Neuronal stem cell (in vitro differentiated cells): ENCODE data around the gene NCAPD2.

Experiments
- DNase-seq: peaks from one replicate; pipeline ENCODE4 v3.0.0-alpha.2; 2013; ENCODE audit warnings: low spot score
- H2AFZ ChIP-seq: one replicate; pipeline ENCODE4 v1.6.1; 2013; ENCODE audit warnings: mild to moderate bottlenecking, low read length, inconsistent platforms
- H2AK5ac ChIP-seq: 2 replicates; pipeline ENCODE4 v1.6.1; 2013; ENCODE audit warnings: low read depth, mild to moderate bottlenecking, inconsistent platforms, low read length, moderate library complexity, mixed read lengths
- H2BK120ac ChIP-seq: 2 replicates; pipeline ENCODE4 v1.6.1; 2013; ENCODE audit warnings: low read depth, mild to moderate bottlenecking, inconsistent platforms, low read length, moderate library complexity, mixed read lengths
- H2BK12ac ChIP-seq: one replicate; pipeline ENCODE4 v1.6.1; 2013; ENCODE audit warnings: low read length, inconsistent platforms
- H2BK15ac ChIP-seq: 2 replicates; pipeline ENCODE4 v1.6.1; 2013; ENCODE audit warnings: mild to moderate bottlenecking, low read length, inconsistent platforms, mixed read lengths
- H2BK5ac ChIP-seq: one replicate; pipeline ENCODE4 v1.6.1; 2013; ENCODE audit warnings: inconsistent platforms, mild to moderate bottlenecking, low read length, moderate library complexity
- H3K14ac ChIP-seq: one replicate; pipeline ENCODE4 v1.6.1; 2013; ENCODE audit warnings: low read length, inconsistent platforms
- H3K18ac ChIP-seq: 2 replicates; pipeline ENCODE4 v1.6.1; 2013; ENCODE audit warnings: low read length, inconsistent platforms
- H3K23ac ChIP-seq: 2 replicates; pipeline ENCODE4 v1.6.1; 2013; ENCODE audit warnings: low read depth, mild to moderate bottlenecking, mixed read lengths, low read length, inconsistent platforms; ENCODE audit not compliant: poor library complexity
- H3K27ac ChIP-seq: replicated peaks from 3 replicates; pipeline ENCODE4 v1.5.1; 2013; ENCODE audit warnings: low read length, inconsistent platforms
- H3K27me3 ChIP-seq, 3 experiments: 2 replicates each; pipeline ENCODE4 v1.6.1; 2013; ENCODE audit warnings: low read length in 3 of 3, mild to moderate bottlenecking in 2 of 3, inconsistent platforms in 1 of 3, low read depth in 1 of 3, mixed read lengths in 1 of 3, moderate library complexity in 1 of 3; ENCODE audit not compliant: control insufficient read depth in 3 of 3, insufficient read depth in 3 of 3
- H3K36me3 ChIP-seq, 2 donors: replicated peaks in 1 of 2; 2 replicates each; pipeline ENCODE4 v1.6.1; 2013; ENCODE audit warnings: low read length in 2 of 2; ENCODE audit not compliant: control insufficient read depth in 2 of 2, insufficient read depth in 2 of 2
- H3K4ac ChIP-seq: 2 replicates; pipeline ENCODE4 v1.6.1; 2013; ENCODE audit warnings: inconsistent platforms, mild to moderate bottlenecking, low read length, moderate library complexity
- H3K4me1 ChIP-seq, 2 donors: 1 replicate in 1 of 2; 2 replicates in 1 of 2; pipeline ENCODE4 v1.6.1; 2013; ENCODE audit warnings: low read length in 2 of 2, low read depth in 1 of 2; ENCODE audit not compliant: control insufficient read depth in 2 of 2, insufficient read depth in 1 of 2
- H3K4me2 ChIP-seq: one replicate; pipeline ENCODE4 v1.6.1; 2013; ENCODE audit warnings: mild to moderate bottlenecking, low read length, inconsistent platforms; ENCODE audit not compliant: insufficient read depth, poor library complexity, severe bottlenecking
- H3K4me3 ChIP-seq, 2 donors: 2 replicates each; pipeline ENCODE4 v1.5.1; 2013; ENCODE audit warnings: low read length in 2 of 2, mild to moderate bottlenecking in 2 of 2, inconsistent platforms in 1 of 2, moderate library complexity in 1 of 2
- H3K79me1 ChIP-seq: one replicate; pipeline ENCODE4 v1.6.1; 2013; ENCODE audit warnings: low read depth, mild to moderate bottlenecking, inconsistent platforms, low read length, moderate library complexity
- H3K9ac ChIP-seq: one replicate; pipeline ENCODE4 v1.6.1; 2013; ENCODE audit warnings: mild to moderate bottlenecking, low read depth, low read length, inconsistent platforms; ENCODE audit not compliant: poor library complexity
- H3K9me3 ChIP-seq, 2 donors: replicated peaks in 1 of 2; 2 replicates each; pipeline versions ENCODE3 to v1.6.1; 2013; ENCODE audit warnings: low read length in 2 of 2, mild to moderate bottlenecking in 2 of 2, inconsistent platforms in 1 of 2, low read depth in 1 of 2, mixed read lengths in 1 of 2, moderate library complexity in 1 of 2; ENCODE audit not compliant: control insufficient read depth in 2 of 2, insufficient read depth in 1 of 2
- H4K8ac ChIP-seq: one replicate; pipeline ENCODE4 v1.6.1; 2013; ENCODE audit warnings: low read depth, mild to moderate bottlenecking, inconsistent platforms, low read length, moderate library complexity
- H4K91ac ChIP-seq: one replicate; pipeline ENCODE4 v1.6.1; 2013; ENCODE audit warnings: low read length, low read depth, mild to moderate bottlenecking, inconsistent platforms; ENCODE audit not compliant: poor library complexity
- WGBS, 2 donors: extraction: QIAGEN DNeasy Blood & Tissue Kit; methylation state at CpG; one replicate each; pipeline ENCODE4 v1.1.7; 2013; ENCODE audit warnings: missing lambda C conversion rate in 2 of 2, mixed read lengths in 1 of 2; ENCODE audit not compliant: insufficient read length in 2 of 2, insufficient replicate concordance in 1 of 2; ENCODE audit errors: extremely low coverage in 2 of 2; 5-methylcytosine and 5-hydroxymethylcytosine counted together

Gene NCAPD2

GRCh38 chr12:6450869-6451347, 43.0 kb upstream of the NCAPD2 start:
- Histone ChIP-seq H2AFZ (peak overlapping the region; percentile 84), H3K4me1 (peaks cover 23 to 32% of the 10 kb centered on the region in 2 donors), H2BK12ac (peak overlapping the region; percentile 11), H3K14ac (no peak overlapping the region), H3K4me3 (peak overlapping the region; percentile 44 to 46), H3K9me3 (no peaks in the 10 kb centered on the region), H2BK15ac (peak overlapping the region; percentile 30), H3K79me1 (peaks cover 3% of the 10 kb centered on the region), H3K4ac (no peak overlapping the region), H3K23ac (no peak overlapping the region), H3K27ac (peak overlapping the region; percentile 91), H2AK5ac (no peak overlapping the region), H3K36me3 (no peaks in the 10 kb centered on the region), H4K91ac (peak overlapping the region; percentile 39), H2BK120ac (no peak overlapping the region), H2BK5ac (peak overlapping the region; percentile 82), H3K27me3 (no peaks in the 10 kb centered on the region), H3K4me2 (peak overlapping the region; percentile 55), H3K18ac (peak overlapping the region; percentile 66), H3K9ac (peak overlapping the region; percentile 33), H4K8ac (no peak overlapping the region)
- no CpG with 5 or more reads among the region's 11 CpGs for WGBS, 2 donors
- no peak for DNase-seq

GRCh38 chr12:6451348-6452244, 42.3 kb upstream of the NCAPD2 start, which contains the start of gene TAPBPL:
TSS of gene TAPBPL (plus strand) at chr12:6452042. CDS start at chr12:6452249, 207 bp downstream.
- Histone ChIP-seq H3K9ac (peak within 1 kb of the TSS; percentile 79), H4K91ac (peak within 1 kb of the TSS; percentile 47), H3K27me3 (no peaks in the 10 kb centered on the region), H3K4me3 (peak within 1 kb of the TSS; percentile 44 to 46), H3K4me1 (peaks cover 23 to 32% of the 10 kb centered on the region in 2 donors), H2BK15ac (peak within 1 kb of the TSS; percentile 33), H3K79me1 (peaks cover 3% of the 10 kb centered on the region), H2BK5ac (peak within 1 kb of the TSS; percentile 82), H3K23ac (peak within 1 kb of the TSS; percentile 46), H4K8ac (peak within 1 kb of the TSS; percentile 94), H3K4me2 (peak within 1 kb of the TSS; percentile 55), H2BK12ac (peak within 1 kb of the TSS; percentile 87), H3K27ac (peak within 1 kb of the TSS; percentile 91), H3K4ac (no peak within 1 kb of the TSS), H2AFZ (peak within 1 kb of the TSS; percentile 84), H3K36me3 (no peaks in the 10 kb centered on the region), H3K9me3 (no peaks in the 10 kb centered on the region), H2AK5ac (peak within 1 kb of the TSS; percentile 86), H3K14ac (peak within 1 kb of the TSS; percentile 25), H3K18ac (peak within 1 kb of the TSS; percentile 66), H2BK120ac (peak within 1 kb of the TSS; percentile 48)
- WGBS, 2 donors: no CpG with 5 or more reads among the region's 27 CpGs
- DNase-seq: no peak

DNA sequence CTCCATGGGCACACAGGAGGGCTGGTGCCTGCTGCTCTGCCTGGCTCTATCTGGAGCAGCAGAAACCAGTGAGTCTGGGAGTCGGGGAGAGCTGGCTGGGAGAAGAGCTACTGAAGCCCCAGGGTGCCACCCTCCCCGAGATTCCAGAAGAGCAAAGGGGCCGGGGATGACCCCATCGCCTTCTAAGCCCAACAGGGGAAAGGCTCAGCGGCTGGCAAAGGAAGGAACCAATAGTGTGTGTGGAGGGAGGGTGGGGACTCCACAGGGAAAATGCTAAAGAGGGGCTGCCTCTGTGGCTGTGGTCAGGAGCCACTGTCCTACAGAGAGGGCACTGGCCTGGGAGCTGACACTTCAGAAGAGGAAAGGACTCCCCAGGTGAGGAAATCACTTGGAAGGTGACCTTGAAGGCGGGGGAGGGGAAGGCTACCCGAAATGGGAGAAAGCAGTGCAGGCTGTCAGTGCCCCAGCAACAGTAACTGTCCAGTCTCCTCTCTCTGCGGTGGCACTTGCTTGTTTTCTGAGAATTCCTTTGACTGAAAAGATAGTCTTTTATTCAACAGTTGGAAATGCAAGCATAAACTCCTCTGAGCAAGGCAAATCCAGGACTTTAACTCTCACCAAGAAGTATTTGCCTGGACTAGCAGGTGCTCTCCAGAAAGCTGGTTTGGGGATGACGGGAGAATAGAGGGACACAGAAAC, 41.5 kb upstream of the NCAPD2 start:
- H3K4me3 ChIP-seq: peak overlapping the region in 1 of 2 donors; percentile 46
- peaks cover 3% of the 10 kb centered on the region for H3K79me1 ChIP-seq
- H3K18ac ChIP-seq: peak overlapping the region; percentile 66
- peak overlapping the region; percentile 46 for H3K23ac ChIP-seq
- no peak overlapping the region for H3K4me2 ChIP-seq
- H3K4ac ChIP-seq: no peak overlapping the region
- peak overlapping the region; percentile 33 for H2BK15ac ChIP-seq
- peak overlapping the region; percentile 48 for H2BK120ac ChIP-seq
- H3K9ac ChIP-seq: peak overlapping the region; percentile 79
- H3K4me1 ChIP-seq: peaks cover 23 to 32% of the 10 kb centered on the region in 2 donors
- H2AK5ac ChIP-seq: peak overlapping the region; percentile 86
- H3K27me3 ChIP-seq: no peaks in the 10 kb centered on the region
- H3K27ac ChIP-seq: peak overlapping the region; percentile 91
- peak overlapping the region; percentile 82 for H2BK5ac ChIP-seq
- no peaks in the 10 kb centered on the region for H3K9me3 ChIP-seq
- peak overlapping the region; percentile 94 for H4K8ac ChIP-seq
- peak overlapping the region; percentile 25 for H3K14ac ChIP-seq
- peak overlapping the region; percentile 84 for H2AFZ ChIP-seq
- WGBS, 2 donors: no CpG with 5 or more reads among the region's 9 CpGs
- H2BK12ac ChIP-seq: peak overlapping the region; percentile 87
- H4K91ac ChIP-seq: peak overlapping the region; percentile 47
- peaks cover 1 to 3% of the 10 kb centered on the region in 2 donors for H3K36me3 ChIP-seq
- no peak for DNase-seq
